IPS-18c (cell line): ENCODE data around the gene FARSA.
"Not testable (repeated sequence)": the region's sequence is repeated elsewhere in the genome, so short reads cannot be mapped to it uniquely, and the experiment has no call there.

Experiments used
- H3K4me3 ChIP-seq: 2 replicates; pipeline ENCODE4 v1.7.0; 2013; ENCODE audit warnings: low read depth, mild to moderate bottlenecking, low read length, moderate library complexity; ENCODE audit not compliant: insufficient read depth
- H3K9me3 ChIP-seq: one replicate; pipeline ENCODE4 v1.6.1; 2013; ENCODE audit warnings: mild to moderate bottlenecking, low read length, moderate library complexity; ENCODE audit not compliant: control insufficient read depth, insufficient read depth

The FARSA gene

GRCh38 chr19:12921047-12921446 is 12.5 kb downstream of the FARSA start:
- no peak overlapping the region for H3K4me3 ChIP-seq
- H3K9me3 ChIP-seq: peaks cover 4% of the 10 kb centered on the region

DNA sequence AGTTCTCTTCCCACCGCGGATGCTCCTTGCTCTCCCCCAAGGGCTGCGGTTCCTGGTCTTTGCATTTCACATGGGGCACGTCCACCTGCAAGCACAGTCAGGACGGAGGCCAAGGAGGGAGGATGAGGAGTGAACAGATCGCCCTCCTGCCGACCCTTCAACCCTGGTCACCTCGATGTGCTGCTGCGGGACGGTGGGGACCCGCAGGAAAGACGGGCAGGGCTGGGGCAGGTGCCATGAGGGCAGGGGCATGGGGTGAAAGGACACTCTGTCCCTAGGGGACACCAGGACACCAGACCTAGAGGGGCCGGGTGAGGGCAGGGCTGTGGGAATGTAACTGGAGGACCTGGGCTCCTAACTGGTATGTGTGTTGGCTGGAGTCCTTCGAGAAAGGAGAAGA is 15.3 kb downstream of the FARSA start:
- Histone ChIP-seq H3K4me3 (no peak overlapping the region), H3K9me3 (peaks cover 4% of the 10 kb centered on the region)

DNA sequence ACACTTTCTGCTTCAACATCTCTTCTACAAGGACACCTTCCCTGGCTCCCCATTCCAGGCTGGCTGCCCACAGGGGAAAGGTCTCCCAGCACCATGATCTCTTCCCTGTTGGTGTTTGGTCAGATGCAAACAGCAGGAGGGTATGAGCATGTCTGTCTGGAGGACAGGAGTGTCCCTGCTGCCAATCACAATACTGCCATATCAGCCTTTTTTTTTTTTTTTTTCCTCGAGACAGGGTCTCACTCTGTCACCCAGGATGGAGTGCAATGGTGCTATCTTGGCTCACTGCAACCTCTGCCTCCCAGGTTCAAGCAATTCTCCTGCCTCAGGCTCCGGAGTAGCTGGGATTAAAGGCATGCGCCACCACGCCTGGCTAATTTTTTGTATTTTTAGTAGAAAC is 17.7 kb downstream of the FARSA start:
- H3K4me3 ChIP-seq, H3K9me3 ChIP-seq: not testable (repeated sequence)

DNA sequence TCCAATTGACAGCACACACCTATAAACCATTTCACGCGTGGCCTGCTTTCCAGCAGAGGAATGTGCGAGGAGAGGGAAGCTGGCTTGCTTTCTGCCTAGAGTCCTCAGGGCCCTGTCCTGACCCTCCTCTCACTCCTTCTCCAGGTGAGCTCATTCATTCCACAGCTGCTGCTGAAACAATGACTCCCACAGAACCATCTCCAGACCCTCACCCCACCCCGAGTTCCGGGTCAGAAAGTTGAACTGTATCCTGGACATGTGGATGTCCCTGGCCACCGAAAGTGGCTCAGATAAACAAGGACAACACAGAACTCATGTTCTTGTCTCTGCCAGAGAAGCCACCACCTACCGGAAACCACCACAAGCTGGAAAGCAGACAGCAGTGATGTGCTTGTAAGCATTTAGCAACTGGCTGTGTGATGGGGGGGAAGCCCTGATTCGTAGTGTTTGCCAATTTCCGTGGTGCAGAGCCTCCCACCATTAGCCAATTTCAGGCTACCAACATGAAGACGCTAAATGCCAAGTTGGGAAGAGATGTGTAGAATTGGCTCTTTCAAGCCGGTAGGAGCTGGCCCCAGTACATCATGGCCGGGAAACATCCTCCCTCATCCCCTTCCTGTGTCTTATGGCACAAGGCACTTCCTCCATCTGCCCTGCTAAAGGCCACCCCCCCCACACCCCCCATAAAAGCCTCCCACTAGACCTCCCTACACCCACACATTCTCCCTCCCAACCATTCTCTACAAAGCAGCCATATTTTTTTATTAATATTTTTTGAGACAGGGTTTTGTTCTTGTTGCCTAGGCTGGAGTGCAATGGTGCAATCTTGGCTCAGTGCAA is 19.4 kb downstream of the FARSA start:
- Histone ChIP-seq H3K9me3 (peaks cover 4% of the 10 kb centered on the region), H3K4me3 (no peak overlapping the region)

DNA sequence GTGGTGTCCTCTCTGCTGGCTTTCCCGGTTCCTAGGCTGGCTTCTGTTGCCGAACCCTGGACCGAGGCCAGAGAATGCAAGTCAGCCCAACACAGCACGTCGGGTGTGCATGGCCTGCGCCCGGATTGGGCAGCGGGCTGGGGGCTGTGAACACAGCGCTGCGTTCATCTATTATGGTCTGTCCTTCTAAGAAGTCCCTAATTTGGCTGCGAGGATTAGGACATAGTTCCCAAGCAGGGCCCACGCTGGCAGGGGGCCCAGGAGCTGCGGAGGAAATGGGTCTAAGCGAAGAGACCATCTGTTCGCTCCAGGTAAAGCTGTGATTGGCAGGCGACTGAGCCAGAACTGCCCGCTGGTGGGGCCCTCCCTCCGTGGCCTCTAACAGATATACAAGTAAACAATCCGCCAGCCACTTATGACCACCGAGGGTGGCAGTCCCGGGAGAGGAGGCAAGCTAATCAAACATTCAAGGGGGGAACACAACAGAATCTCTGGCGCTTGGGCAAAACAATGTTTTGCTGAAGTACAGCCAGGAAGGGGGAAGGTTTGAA is 20.4 kb downstream of the FARSA start:
- Histone ChIP-seq H3K4me3 (peak overlapping the region; percentile 31), H3K9me3 (peaks cover 2% of the 10 kb centered on the region)

DNA sequence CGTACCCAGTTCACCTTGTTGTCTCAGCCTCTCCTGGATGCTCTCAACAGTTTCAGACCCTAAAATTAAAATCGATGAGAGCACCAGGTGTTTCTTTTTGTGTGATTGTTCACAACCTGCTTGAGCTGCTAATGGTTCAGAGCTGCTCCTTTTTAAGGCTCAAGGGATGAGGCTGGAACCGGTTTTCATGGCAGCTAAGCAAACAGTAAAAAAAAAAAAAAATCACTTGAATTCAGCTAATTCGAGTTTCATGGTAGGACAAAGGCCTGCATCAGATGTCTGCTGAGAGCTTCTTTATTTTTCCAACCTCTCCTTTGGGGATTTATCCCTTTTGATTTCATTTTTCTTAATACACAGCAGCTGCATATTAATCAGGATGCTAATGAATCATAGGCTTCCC is 20.9 kb downstream of the FARSA start:
- no peak overlapping the region for H3K4me3 ChIP-seq
- no peaks in the 10 kb centered on the region for H3K9me3 ChIP-seq

DNA sequence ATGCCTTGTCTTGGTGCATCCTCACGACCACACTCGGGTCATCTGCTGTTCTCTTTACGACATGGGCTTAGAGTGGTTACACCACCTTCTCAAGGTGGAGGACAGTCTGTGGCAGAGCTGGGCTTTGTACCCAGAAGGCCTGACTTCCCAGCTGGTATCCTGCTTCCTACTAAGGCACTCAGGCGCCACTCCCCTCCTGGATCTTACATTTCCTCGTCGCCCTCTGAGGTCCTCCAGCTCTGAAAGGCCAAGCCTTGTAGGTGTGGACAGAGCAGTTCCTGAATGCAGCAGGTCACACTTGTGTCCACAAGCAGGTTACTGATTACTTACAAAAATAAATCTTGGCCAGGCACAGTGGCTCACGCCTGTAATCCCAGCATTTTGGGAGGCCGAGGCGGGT is 26.3 kb downstream of the FARSA start:
- Histone ChIP-seq H3K9me3 (no peaks in the 10 kb centered on the region), H3K4me3 (no peak overlapping the region)

DNA sequence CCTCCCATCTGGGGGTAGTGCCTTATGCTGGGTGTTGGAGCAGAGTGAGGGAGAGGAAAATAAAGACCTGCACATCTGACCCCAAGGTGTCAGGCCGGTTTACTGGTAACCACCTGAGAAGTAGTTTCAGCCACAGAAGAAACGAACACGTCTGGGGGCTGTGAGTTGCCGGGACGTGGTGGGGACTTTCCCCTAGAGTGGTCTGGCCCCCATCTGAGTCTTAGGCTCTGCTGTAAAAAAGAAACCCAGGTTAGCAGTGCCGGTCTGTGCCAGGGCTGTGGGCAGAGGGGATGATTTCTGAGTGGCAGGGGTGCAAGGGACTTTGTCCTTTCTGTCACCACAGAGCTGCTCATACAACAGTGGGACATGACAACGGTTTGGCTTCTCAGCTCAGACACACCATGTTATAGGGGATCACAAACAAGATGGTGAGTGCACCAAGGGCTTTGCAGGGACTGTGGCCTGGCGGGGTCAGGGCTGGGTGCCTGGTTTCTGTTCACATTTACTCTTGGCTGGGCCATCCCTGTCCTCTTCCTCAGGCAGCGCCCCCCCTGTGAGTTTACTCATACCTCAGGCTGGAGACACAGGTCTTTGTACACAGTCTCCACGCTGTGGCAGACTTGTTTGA is 33.5 kb downstream of the FARSA start:
- H3K4me3 ChIP-seq: no peak overlapping the region
- H3K9me3 ChIP-seq: no peaks in the 10 kb centered on the region

DNA sequence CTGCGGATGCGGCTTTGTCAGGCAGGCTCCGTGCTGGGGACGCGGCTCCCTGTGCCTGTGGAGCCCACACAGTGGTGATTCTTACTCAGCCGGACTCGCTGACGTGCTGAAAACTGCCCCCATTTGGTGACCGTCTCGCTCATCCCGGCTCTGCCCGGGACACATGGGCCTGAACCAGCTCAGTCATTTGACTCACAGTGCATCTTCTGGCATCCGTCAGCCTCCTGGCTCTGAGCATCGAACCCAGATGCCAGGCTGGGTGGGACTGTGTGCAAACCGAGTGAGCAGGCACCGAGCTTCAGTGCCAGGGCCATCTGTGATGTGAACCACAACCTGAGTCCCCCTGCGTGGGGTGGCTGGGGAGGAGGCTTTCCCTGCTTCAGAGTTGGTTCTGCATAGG is 37.1 kb downstream of the FARSA start:
- Histone ChIP-seq H3K9me3 (no peaks in the 10 kb centered on the region), H3K4me3 (no peak overlapping the region)

DNA sequence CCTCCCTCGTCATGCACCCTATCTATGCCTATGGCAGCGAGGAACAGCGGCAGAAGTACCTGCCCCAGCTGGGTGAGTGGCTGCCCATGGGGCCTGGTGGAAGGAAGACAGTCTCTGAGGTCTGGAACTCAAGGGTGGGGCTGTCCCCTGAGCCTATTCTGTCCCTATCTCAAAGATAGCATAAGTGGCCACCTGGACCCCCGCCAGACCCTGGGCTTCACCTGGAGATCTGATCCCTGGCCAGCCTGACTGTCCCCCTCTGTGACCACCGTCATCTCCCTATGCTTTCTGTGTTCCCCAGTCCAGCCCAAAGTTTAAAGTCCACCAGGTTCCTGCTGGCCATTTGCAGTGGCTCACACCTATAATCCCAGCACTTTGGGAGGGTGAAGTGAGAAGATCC is 39.9 kb downstream of the FARSA start:
- Histone ChIP-seq H3K9me3 (no peaks in the 10 kb centered on the region), H3K4me3 (no peak overlapping the region)

DNA sequence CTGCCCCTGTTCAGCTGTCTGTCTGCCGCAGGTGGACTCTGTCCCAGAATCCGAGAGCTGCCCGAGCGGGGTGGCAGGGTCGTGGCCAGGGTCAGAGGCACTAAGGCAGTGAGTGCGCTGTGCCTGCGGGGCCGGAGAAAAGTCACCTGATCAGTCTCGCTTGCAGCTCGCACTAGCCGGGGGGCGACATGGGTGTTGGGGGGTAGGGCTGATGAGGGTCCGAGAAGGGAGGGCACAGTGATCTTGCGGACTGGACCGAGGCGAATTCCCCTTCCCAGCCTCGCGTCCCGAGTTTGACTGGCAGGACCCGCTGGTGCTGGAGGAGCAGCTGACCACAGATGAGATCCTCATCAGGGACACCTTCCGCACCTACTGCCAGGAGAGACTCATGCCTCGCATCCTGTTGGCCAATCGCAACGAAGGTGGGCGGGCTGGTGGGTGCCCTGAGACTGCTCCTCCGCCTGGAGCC is 41.9 kb downstream of the FARSA start:
- H3K9me3 ChIP-seq: no peaks in the 10 kb centered on the region
- peak overlapping the region; percentile 99 for H3K4me3 ChIP-seq

- no peaks in the 10 kb centered on the region for H3K9me3 ChIP-seq
- H3K4me3 ChIP-seq: peak within 1 kb of the TSS; percentile 99
These were observed 42.5 kb downstream of the FARSA start, which contains the start of gene GCDH for GRCh38 chr19:12890787-12891552. TSS of gene GCDH (plus strand) at chr19:12891160. CDS start at chr19:12891305, 145 bp downstream.

DNA sequence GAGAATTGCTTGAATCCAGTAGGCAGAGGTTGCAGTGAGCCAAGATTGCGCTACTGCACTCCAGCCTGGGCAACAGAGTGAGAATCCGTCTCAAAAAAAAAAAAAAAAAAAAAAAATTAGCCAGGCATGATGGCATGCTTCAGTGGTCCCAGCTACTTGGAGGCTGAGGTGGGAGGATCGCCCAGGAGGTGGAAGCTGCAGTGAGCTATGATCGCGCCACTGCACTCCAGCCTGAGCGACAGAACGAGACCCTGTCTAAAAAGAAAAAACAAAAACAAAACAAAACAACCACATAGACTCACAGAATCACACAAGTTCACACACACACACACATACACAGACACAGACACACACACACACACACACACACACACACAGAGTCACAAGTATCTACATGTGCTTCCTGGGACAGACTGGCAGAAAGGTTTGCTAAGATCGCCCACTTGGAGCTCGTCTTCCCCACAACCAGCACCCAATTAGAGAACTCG is 43.2 kb downstream of the FARSA start:
- peak overlapping the region; percentile 31; the same call in 1 of the 2 replicates for H3K4me3 ChIP-seq
- H3K9me3 ChIP-seq: not testable (repeated sequence)

GRCh38 chr19:12888006-12888603 is 45.4 kb downstream of the FARSA start:
- H3K9me3 ChIP-seq: peaks cover 4% of the 10 kb centered on the region
- no peak overlapping the region for H3K4me3 ChIP-seq

DNA sequence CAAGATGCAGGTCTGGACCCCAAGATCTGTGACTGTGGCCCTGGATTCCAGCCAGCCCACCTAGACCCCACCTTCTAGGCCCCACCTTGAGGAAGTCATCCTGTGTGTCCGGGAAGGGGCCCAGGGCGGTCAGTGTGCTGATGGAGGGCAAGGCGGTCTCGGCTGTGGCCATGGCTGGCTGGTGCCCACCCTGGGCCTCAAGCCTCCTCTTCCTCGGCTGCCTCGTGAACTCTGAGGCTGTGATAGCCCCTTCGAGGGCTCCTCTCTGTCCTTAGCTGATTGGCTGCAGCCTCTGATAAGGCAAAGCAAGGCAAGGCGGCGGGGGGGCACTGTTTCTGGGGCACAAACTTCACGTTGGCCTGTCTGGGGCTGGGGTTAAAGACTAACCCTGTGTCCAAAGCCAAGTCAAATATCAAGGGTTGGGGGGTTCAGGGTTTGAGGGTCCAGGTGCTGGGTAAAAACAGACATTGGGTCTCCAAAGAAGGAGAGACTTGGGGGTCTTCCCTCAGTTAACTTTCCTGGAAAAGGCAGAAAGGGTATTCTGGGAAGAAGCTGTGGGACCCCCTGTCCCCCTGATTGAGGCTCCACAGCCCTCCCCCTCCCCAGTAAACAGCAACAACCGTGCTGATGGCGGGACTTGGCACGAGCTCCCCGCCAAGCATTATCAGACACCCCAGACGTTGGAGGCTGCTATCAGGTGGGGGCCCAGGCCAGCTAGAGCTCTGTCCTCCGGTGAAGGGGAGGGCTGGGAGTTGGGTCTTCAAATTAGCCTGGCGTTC is 46.4 kb downstream of the FARSA start, which contains the start of gene KLF1:
Gene KLF1, minus strand, starts transcription at position 233 of the 779 bp plus-strand sequence. Its CDS starts 61 bp downstream, at position 172.
- Histone ChIP-seq H3K9me3 (peaks cover 4% of the 10 kb centered on the region), H3K4me3 (peak within 1 kb of the TSS; percentile 74)

GRCh38 chr19:12886651-12886968 is 46.9 kb downstream of the FARSA start:
- Histone ChIP-seq H3K4me3 (no peak overlapping the region), H3K9me3 (peaks cover 4% of the 10 kb centered on the region)
